Neural cell (in vitro differentiated cells): Measurements from ENCODE around the gene C1orf52. TPM values are rescaled to one million over a fixed set of nuclear protein-coding genes. Genes with fewer than 3 reads are reported as not detected.

Source experiments
- H2AFZ ChIP-seq: fragments of 200-600, 300-800 bp; sonication (generic), shearing (Covaris generic); 2 replicates; pipeline ENCODE4 v1.6.0; 2014; ENCODE audit warnings: low read depth, mild to moderate bottlenecking, antibody characterized with exemption, low read length, moderate library complexity
- H3F3A ChIP-seq: fragments of 200-600 bp; shearing (Covaris generic); 2 replicates; pipeline ENCODE4 v1.6.1; 2016; ENCODE audit warnings: mild to moderate bottlenecking, moderate library complexity, mixed read lengths, antibody characterized with exemption, low read length; ENCODE audit not compliant: insufficient read depth, poor library complexity, severe bottlenecking
- H3K27ac ChIP-seq: fragments of 200-600, 300-800 bp; sonication (generic), shearing (Covaris generic); 2 replicates; pipeline ENCODE4 v1.5.1; 2014; ENCODE audit warnings: mild to moderate bottlenecking, low read length, moderate library complexity
- H3K27me3 ChIP-seq: fragments of 300-800, 200-600 bp; sonication (generic), shearing (Covaris generic); 2 replicates; pipeline ENCODE4 v1.6.0; 2014; ENCODE audit warnings: mild to moderate bottlenecking, low read depth, low read length, moderate library complexity; ENCODE audit not compliant: insufficient read depth
- H3K36me3 ChIP-seq: fragments of 300-800, 200-600 bp; sonication (generic), shearing (Covaris generic); 2 replicates; pipeline ENCODE4 v1.5.1; 2014; ENCODE audit warnings: mild to moderate bottlenecking, antibody characterized with exemption, low read length, moderate library complexity; ENCODE audit not compliant: insufficient read depth
- H3K4me2 ChIP-seq: fragments of 300-800, 200-600 bp; sonication (generic), shearing (Covaris generic); 2 replicates; pipeline ENCODE4 v1.6.0; 2014; ENCODE audit warnings: mild to moderate bottlenecking, low read length
- H3K4me3 ChIP-seq: fragments of 300-800, 200-600 bp; sonication (generic), shearing (Covaris generic); 2 replicates; pipeline ENCODE4 v1.5.1; 2014; ENCODE audit warnings: mild to moderate bottlenecking, low read length, moderate library complexity
- H3K79me2 ChIP-seq: fragments of 200-600 bp; shearing (Covaris generic); replicated peaks from 2 replicates; pipeline ENCODE4 v1.6.0; 2014; ENCODE audit warnings: mild to moderate bottlenecking, low read length, moderate library complexity; ENCODE audit not compliant: insufficient read depth
- H3K9ac ChIP-seq: fragments of 300-800, 200-600 bp; sonication (generic), shearing (Covaris generic); 2 replicates; pipeline ENCODE4 v1.6.1; 2016; ENCODE audit warnings: mild to moderate bottlenecking, low read length, mixed read lengths
- H3K9me2 ChIP-seq: fragments of 200-600 bp; shearing (Covaris generic); 2 replicates; pipeline ENCODE4 v1.6.1; 2016; ENCODE audit warnings: mild to moderate bottlenecking, low read length, mixed read lengths; ENCODE audit not compliant: insufficient read depth
- H3K9me3 ChIP-seq: fragments of 200-600, 300-800 bp; sonication (generic), shearing (Covaris generic); 2 replicates; pipeline ENCODE4 v1.6.1; 2016; ENCODE audit warnings: mild to moderate bottlenecking, mixed run types, low read length, moderate library complexity, mixed read lengths
- H4K20me1 ChIP-seq: fragments of 200-600 bp; shearing (Covaris generic); 2 replicates; pipeline ENCODE4 v1.6.1; 2016; ENCODE audit warnings: mild to moderate bottlenecking, mixed run types; ENCODE audit not compliant: insufficient read depth
- EP300 ChIP-seq: fragments of 450-650 bp; conservative IDR thresholded peaks from 2 replicates; pipeline ENCODE4 v1.6.1; 2014; ENCODE audit warnings: antibody characterized with exemption, mild to moderate bottlenecking, moderate library complexity; ENCODE audit not compliant: poor library complexity, severe bottlenecking
- EZH2 ChIP-seq: fragments of 200-600, 300-800 bp; shearing (Covaris generic), sonication (generic); IDR thresholded peaks from 2 replicates; pipeline ENCODE4 v1.6.1; 2014; ENCODE audit warnings: antibody characterized with exemption, low read length, borderline replicate concordance, mild to moderate bottlenecking; ENCODE audit not compliant: insufficient read depth, poor library complexity, severe bottlenecking
- MXI1 ChIP-seq: fragments of 450-650 bp; conservative IDR thresholded peaks from 2 replicates; pipeline ENCODE4 v1.6.1; 2014; ENCODE audit warnings: antibody characterized with exemption, mild to moderate bottlenecking; ENCODE audit not compliant: poor library complexity, severe bottlenecking
- POLR2AphosphoS5 ChIP-seq: IDR thresholded peaks from 2 replicates; pipeline ENCODE4 v1.6.1; 2012
- RAD21 ChIP-seq: fragments of 450-650 bp; conservative IDR thresholded peaks from 2 replicates; pipeline ENCODE4 v1.6.1; 2014; ENCODE audit warnings: antibody characterized with exemption, mild to moderate bottlenecking, moderate library complexity
- SMC3 ChIP-seq: fragments of 450-650 bp; conservative IDR thresholded peaks from 2 replicates; pipeline ENCODE4 v1.6.1; 2014; ENCODE audit warnings: antibody characterized with exemption, mild to moderate bottlenecking, moderate library complexity; ENCODE audit not compliant: poor library complexity
- TAF1 ChIP-seq: IDR thresholded peaks from 2 replicates; pipeline ENCODE4 v1.6.1; 2012; ENCODE audit warnings: low read depth
- polyA plus RNA-seq: library from polyadenylated mRNA; depleted of rRNA; stranded (reverse); fragments of >200 nt; gene quantifications from 2 replicates; pipeline ENCODE4 v1.2.3, GENCODE V29; 2014
- TF ChIP-seq, protein P1 (sequence below): fragments of 450-650 bp; IDR thresholded peaks from 2 replicates; pipeline ENCODE4 v1.5.1; 2014; ENCODE audit warnings: antibody characterized with exemption, mild to moderate bottlenecking, moderate library complexity; ENCODE audit not compliant: poor library complexity, severe bottlenecking
- TF ChIP-seq, protein P2 (sequence below): IDR thresholded peaks from 2 replicates; pipeline ENCODE4 v1.6.1; 2012; ENCODE audit warnings: borderline replicate concordance

The C1orf52 gene
- polyA plus RNA-seq, 1 donor from 2014 or later = 94.6 TPM

DNA sequence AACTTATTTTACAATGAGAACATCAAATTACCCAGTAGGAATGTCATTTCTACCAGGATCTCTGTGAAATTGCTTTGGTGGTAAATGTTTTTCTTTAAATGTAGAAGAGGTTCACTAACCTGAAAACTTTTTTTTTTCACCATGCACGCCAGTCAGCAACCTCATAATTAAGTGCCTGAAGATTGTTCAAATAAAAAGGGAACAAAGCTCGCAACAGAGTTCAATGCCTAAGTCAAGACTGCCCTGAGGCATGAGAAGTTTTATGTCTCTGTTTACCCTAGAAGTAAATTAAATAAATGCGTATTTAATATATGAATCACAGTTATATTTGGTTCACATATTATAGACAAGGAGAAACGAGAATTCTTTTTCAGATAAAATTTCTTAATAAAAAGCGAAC lies 44.8 kb downstream of the C1orf52 start:
- Histone ChIP-seq H2AFZ (no peak overlapping the region), H3K79me2 (no peaks in the 10 kb centered on the region), H3K4me2 (no peak overlapping the region), H3K36me3 (no peaks in the 10 kb centered on the region), H3K9me2 (no peaks in the 10 kb centered on the region), H3K27ac (no peak overlapping the region), H3F3A (no peaks in the 10 kb centered on the region), H4K20me1 (no peaks in the 10 kb centered on the region), H3K4me3 (no peak overlapping the region), H3K9ac (no peak overlapping the region), H3K27me3 (no peaks in the 10 kb centered on the region), H3K9me3 (no peaks in the 10 kb centered on the region)
- TF ChIP-seq MXI1 (no peak), SMC3 (no peak), EZH2 (no peak), TAF1 (no peak), POLR2AphosphoS5 (no peak), EP300 (no peak), RAD21 (no peak)
- TF ChIP-seq, protein P1, sequence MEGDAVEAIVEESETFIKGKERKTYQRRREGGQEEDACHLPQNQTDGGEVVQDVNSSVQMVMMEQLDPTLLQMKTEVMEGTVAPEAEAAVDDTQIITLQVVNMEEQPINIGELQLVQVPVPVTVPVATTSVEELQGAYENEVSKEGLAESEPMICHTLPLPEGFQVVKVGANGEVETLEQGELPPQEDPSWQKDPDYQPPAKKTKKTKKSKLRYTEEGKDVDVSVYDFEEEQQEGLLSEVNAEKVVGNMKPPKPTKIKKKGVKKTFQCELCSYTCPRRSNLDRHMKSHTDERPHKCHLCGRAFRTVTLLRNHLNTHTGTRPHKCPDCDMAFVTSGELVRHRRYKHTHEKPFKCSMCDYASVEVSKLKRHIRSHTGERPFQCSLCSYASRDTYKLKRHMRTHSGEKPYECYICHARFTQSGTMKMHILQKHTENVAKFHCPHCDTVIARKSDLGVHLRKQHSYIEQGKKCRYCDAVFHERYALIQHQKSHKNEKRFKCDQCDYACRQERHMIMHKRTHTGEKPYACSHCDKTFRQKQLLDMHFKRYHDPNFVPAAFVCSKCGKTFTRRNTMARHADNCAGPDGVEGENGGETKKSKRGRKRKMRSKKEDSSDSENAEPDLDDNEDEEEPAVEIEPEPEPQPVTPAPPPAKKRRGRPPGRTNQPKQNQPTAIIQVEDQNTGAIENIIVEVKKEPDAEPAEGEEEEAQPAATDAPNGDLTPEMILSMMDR = no peak
- TF ChIP-seq, protein P2, sequence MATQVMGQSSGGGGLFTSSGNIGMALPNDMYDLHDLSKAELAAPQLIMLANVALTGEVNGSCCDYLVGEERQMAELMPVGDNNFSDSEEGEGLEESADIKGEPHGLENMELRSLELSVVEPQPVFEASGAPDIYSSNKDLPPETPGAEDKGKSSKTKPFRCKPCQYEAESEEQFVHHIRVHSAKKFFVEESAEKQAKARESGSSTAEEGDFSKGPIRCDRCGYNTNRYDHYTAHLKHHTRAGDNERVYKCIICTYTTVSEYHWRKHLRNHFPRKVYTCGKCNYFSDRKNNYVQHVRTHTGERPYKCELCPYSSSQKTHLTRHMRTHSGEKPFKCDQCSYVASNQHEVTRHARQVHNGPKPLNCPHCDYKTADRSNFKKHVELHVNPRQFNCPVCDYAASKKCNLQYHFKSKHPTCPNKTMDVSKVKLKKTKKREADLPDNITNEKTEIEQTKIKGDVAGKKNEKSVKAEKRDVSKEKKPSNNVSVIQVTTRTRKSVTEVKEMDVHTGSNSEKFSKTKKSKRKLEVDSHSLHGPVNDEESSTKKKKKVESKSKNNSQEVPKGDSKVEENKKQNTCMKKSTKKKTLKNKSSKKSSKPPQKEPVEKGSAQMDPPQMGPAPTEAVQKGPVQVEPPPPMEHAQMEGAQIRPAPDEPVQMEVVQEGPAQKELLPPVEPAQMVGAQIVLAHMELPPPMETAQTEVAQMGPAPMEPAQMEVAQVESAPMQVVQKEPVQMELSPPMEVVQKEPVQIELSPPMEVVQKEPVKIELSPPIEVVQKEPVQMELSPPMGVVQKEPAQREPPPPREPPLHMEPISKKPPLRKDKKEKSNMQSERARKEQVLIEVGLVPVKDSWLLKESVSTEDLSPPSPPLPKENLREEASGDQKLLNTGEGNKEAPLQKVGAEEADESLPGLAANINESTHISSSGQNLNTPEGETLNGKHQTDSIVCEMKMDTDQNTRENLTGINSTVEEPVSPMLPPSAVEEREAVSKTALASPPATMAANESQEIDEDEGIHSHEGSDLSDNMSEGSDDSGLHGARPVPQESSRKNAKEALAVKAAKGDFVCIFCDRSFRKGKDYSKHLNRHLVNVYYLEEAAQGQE = no peak

DNA sequence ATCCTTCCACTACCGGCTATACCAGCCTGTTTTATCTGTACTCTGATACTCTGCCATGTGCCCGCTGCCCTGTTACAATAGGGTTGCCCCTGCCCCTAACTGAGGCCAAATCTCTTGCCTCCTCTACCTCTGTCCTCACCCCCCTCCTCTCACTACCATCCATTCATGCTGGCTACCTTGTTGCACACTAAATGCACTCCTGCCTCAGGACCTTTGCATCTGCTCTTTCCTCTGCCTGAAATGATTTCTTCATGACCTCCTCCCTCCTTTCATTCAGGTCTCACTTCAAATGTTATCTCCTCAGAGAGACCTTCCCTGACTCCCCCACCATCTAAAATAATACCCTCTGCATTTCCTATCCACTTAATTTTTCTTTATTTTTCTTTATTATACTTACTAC lies 51.0 kb downstream of the C1orf52 start:
- Histone ChIP-seq H3K27ac (no peak overlapping the region), H3K9me2 (no peaks in the 10 kb centered on the region), H3K36me3 (no peaks in the 10 kb centered on the region), H3F3A (no peaks in the 10 kb centered on the region), H3K9ac (no peak overlapping the region), H3K27me3 (no peaks in the 10 kb centered on the region), H2AFZ (no peak overlapping the region), H3K4me2 (no peak overlapping the region), H3K9me3 (no peaks in the 10 kb centered on the region), H4K20me1 (no peaks in the 10 kb centered on the region), H3K4me3 (no peak overlapping the region), H3K79me2 (no peaks in the 10 kb centered on the region)
- TF ChIP-seq MXI1 (no peak), SMC3 (no peak), TAF1 (no peak), EZH2 (no peak), POLR2AphosphoS5 (no peak), RAD21 (no peak), EP300 (no peak)
- TF ChIP-seq, protein P2 = no peak
- TF ChIP-seq, protein P1 = no peak
